NCI-H460 (cell line): Measurements from ENCODE around the gene SH3RF3. TPM values are rescaled to one million over a fixed set of nuclear protein-coding genes. Genes with fewer than 3 reads are reported as not detected.

ENCODE experiments used
- DNase-seq: peaks from one replicate; pipeline ENCODE4 v3.0.0-alpha.2; 2016; ENCODE audit warnings: low read depth; ENCODE audit errors: extremely low read depth
- total RNA-seq: library from RNA; depleted of rRNA; stranded (reverse); fragments of >200 nt; shearing (Covaris generic); gene quantifications from 2 replicates; pipeline ENCODE4 v1.2.3, GENCODE V29; 2014

SH3RF3 gene
- total RNA-seq, 1 experiment from 2014 or later: 0.32 TPM

GRCh38 chr2:109367683-109368082 lies 238.7 kb downstream of the SH3RF3 start:
- no peak for DNase-seq

GRCh38 chr2:109368798-109369197 lies 239.8 kb downstream of the SH3RF3 start:
- no peak for DNase-seq

- no peak for DNase-seq
These were observed 240.7 kb downstream of the SH3RF3 start for GRCh38 chr2:109369671-109370191.

DNA sequence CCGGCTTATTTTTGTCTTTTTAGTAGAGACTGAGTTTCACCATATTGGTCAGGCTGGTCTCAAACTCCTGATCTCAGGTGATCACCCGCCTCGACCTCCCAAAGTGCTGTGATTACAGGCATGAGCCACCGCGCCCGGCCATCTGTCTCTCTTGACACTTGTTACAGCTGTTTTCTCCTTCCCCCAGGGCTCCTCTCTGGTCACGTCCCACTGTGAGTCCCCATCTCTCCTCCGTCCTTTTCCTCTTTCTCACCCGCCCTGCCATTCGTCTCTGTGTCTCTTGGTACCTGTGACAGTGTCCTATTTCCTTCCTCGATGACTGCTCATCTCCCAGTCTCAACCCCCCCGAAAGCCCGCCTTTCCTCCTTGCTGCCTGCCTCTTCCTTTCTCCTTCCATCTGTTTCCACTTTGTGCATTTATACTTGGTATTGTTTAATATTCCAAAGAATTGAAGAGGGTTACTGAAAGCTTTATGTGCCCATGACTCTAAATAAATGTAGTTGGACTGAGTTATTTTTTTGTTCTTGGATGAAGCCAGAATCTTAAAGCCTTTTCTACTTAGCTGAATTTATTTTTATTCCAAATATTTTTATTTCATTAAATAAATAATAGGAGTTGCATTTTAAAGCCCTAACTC lies 241.5 kb downstream of the SH3RF3 start:
- DNase-seq: no peak

GRCh38 chr2:109371481-109372170 lies 242.6 kb downstream of the SH3RF3 start:
- DNase-seq: no peak

- DNase-seq: no peak
These were observed 243.2 kb downstream of the SH3RF3 start for GRCh38 chr2:109372171-109372568.

- DNase-seq: no peak
These were observed 243.6 kb downstream of the SH3RF3 start for GRCh38 chr2:109372614-109373013.

DNA sequence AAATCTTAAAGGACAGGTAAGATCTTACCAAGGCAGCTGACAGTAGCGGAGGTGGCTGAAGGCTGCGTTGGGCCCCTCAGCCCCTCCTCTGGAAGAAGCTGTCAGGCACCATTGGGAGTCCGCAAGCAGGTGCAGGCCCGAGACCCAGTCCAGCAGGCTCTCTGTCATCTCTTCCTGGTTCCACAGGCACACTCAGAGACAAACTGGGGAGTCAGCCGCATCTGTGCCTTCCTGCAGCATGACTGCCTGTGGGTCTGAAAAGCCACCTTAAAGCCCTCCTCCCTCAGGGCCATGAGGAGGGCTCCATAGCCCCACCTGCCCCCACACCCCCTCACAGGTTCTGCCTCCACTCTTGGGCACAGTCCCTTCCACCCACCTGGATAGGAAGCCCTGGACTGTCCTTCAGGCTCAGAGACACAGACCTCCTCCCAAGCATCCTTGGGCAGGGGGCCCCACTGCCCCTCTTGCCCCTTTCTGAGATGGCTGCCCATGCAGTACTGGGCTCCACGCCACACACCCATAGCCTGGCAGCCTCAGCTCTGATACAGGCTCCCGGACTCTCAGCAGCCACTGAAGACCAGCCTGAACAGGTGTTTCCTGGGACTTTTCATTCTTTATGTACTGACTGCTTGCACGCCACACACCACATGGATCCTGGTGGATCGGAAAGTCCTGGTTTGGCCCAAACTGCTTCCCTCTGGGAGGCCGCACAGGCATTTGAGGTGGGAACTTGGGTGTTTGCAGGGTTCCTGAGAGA lies 245.0 kb downstream of the SH3RF3 start:
- DNase-seq: no peak

DNA sequence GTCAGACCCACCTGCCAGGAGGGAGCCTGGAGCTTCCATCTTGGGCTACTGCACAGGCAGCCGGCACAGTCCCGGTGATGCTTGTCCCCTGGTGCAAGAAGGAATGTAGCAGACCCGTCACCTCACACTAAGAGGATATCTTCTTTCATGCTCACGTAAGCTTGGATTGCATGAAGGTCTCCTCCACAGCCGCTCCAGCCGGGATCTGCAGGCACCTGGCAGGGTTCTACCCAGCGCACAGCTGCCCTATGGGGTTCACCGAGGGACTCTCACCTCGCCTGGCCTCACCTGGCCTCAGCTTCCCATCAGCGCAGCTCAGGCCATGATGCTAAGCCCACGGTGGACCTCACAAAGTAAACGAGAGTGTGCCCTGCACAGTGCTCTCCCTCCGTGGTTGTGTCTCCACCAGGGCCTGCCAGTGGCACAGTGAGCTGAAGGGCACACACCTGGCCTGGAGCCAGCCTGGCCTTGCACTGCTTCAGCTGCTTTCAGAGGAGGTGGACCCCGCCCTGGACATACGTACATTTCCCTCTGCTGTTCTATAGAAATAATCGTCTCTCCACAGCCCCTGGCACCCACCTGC lies 245.6 kb downstream of the SH3RF3 start:
- no peak for DNase-seq

GRCh38 chr2:109375131-109375561 lies 246.1 kb downstream of the SH3RF3 start:
- DNase-seq: no peak

GRCh38 chr2:109375656-109376055 lies 246.7 kb downstream of the SH3RF3 start:
- DNase-seq: no peak

- DNase-seq: no peak
These were observed 247.1 kb downstream of the SH3RF3 start for GRCh38 chr2:109376115-109376514.

GRCh38 chr2:109376796-109377495 lies 247.9 kb downstream of the SH3RF3 start:
- DNase-seq: no peak

DNA sequence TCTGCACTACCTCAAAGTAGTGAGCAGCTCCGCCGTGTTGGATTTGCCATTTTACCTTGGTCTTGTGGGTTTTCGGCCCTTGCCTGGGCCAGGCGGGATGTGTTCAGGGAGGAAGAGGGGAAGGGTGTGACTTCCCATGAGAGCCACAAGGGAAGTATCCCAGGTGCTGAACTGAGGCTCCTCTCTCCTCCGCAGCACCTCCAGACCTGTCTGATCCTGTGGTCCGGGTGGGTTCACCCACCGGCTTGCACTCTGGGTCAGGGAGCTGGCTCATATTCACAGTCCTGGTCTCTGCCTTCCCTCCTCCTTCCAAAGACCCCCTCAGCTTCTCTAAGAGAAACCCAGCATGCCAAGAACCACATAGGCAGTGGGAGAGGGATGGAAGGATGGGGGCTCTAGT lies 249.0 kb downstream of the SH3RF3 start:
- DNase-seq: no peak

DNA sequence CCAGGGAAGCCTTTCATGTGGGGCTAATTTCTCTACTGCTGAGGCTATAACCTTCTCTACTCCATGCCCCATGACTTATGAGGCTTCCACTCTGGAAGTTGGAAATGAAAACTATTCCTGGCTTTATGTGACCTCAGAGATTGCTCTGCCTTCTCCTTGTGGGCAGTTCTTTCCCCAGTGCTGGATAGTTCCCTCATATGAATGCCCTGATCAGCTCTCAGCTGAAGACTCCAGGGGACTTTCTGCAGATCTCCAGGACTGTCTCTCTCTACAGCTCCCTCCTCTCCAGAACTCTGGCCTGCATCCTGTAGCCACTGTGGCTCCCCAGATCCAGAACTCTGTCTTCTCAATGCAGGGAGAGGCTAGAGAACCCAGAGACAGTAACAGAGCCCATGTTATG lies 249.7 kb downstream of the SH3RF3 start:
- no peak for DNase-seq

DNA sequence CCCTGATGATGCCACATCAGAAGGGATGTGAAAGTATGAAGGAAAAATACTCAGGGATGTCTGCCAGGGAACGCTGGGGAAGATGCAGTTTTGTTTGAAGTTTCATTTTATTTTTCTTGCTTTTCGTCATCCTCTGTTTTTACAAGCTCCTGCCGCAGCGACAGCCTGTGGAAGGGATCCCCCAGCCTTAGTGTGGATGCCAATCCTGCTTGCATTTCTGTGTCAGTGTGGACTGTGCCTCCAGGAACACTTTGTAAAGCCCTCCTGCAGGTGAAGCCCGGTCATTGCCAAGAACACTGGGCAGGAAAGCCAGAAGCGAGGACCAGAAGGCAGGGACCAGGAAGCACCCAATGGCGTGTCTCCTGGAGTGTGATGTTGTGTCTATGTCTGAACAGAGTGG lies 250.5 kb downstream of the SH3RF3 start:
- DNase-seq: no peak

GRCh38 chr2:109380502-109381326 lies 251.7 kb downstream of the SH3RF3 start:
- no peak for DNase-seq

GRCh38 chr2:109381327-109381820 lies 252.4 kb downstream of the SH3RF3 start:
- no peak for DNase-seq

DNA sequence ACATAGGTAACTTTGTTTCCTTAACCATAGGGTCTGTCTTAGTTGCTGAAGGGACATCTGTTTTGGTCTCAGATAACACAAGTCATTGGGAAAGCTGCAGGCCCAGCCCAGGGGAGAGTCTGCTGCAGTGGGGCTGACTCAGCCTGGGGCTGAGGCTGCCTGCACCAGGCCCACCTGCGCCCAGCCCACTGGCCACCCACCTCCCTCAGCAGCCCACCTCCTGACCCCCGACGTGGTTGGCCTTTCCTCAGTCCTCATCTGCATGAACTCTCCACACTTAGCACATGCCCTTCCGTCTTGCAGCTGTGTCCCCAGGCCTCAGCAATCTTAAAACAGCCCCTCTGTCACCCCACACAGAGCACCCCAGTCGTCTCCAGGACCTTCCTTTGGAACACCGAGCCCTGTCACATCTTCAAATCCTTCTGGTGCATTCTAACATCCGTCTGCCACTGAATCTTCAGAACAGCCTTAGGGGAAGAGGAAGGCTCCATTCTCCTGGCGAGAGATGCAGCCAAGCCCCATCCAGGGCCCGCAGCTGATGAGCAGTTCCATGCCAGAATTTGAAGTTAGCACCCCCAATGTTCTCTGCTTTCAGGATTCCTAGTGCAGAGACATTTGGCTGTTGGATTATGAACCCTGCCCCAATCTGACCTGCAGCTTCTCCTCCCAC lies 253.4 kb downstream of the SH3RF3 start:
- no peak for DNase-seq
